GM12872 (cell line): Measurements from ENCODE around the gene BTRC.

Experiments
- TF ChIP-seq, protein P1 (sequence below): IDR thresholded peaks from 3 replicates; pipeline ENCODE4 v1.5.1; 2011; ENCODE audit warnings: low read depth, mild to moderate bottlenecking, low read length, moderate library complexity; ENCODE audit not compliant: insufficient read depth

BTRC gene

DNA sequence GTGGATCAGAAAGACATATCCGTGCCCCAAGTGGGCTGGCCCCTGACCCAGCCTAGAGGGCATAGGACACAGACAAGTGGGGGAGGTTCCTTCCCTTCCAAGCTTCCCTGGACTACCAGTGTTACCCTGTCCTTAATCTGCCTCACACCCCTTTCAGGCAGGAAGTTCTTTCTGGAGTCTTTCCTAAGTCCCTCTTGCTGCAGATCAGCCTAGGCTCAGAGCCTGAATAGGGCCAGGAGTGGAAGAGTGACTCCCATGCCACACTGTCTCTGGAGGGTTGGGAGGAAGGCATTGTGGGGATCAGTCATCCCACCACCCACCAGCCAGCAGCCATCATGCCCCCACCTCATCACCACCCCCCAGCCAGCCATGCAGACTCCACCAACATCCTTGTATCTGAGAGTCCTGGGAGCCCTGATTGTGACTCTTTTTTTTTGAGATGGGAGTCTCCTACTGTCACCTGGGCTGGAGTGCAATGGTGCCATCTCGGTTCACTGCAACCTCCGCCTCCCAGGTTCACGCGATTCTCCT, 211.5 kb downstream of the BTRC start:
- TF ChIP-seq, protein P1, sequence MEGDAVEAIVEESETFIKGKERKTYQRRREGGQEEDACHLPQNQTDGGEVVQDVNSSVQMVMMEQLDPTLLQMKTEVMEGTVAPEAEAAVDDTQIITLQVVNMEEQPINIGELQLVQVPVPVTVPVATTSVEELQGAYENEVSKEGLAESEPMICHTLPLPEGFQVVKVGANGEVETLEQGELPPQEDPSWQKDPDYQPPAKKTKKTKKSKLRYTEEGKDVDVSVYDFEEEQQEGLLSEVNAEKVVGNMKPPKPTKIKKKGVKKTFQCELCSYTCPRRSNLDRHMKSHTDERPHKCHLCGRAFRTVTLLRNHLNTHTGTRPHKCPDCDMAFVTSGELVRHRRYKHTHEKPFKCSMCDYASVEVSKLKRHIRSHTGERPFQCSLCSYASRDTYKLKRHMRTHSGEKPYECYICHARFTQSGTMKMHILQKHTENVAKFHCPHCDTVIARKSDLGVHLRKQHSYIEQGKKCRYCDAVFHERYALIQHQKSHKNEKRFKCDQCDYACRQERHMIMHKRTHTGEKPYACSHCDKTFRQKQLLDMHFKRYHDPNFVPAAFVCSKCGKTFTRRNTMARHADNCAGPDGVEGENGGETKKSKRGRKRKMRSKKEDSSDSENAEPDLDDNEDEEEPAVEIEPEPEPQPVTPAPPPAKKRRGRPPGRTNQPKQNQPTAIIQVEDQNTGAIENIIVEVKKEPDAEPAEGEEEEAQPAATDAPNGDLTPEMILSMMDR: no peak

GRCh38 chr10:101565936-101566332, 212.0 kb downstream of the BTRC start:
- TF ChIP-seq, protein P1: no peak

DNA sequence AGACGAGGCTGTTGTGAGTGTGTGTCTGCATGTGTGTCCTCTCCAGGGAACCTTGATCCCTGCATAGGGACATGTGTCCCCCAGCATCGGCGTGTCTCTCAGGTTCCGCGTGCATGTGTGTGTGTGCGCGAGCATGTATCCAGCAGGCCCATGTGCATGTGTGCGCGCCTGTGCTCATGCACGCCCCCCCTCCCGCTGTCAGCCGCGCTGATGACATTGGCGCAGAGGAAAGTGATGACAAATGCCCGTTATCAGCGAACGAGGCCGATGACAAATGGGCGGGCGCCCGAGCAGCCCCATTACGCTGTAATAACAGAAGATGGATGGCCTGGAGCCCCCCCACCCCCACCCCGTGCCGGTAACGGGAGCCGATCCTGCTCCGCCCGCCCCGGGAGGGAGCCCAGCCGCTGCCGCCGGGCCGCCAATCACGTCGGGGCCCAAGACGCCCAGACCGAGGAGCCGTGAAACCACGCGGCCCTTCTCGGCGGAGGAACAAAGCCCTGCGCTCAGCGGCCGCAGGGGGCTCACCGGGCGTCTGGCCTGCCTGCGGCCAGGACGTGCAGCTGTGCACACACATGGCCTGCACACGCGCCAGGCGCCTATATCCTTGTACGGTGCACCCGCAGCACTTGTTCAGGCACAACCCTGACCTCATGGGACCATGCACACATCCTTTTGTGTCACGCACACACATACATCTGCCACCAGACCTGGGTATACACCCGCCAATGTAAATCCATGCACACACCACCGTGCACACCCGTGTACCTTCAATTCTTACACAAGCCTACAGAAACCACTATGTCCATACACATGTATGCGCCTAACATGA, 212.6 kb downstream of the BTRC start:
- TF ChIP-seq, protein P1: peak; percentile 2; the same call in 1 of the 3 replicates

DNA sequence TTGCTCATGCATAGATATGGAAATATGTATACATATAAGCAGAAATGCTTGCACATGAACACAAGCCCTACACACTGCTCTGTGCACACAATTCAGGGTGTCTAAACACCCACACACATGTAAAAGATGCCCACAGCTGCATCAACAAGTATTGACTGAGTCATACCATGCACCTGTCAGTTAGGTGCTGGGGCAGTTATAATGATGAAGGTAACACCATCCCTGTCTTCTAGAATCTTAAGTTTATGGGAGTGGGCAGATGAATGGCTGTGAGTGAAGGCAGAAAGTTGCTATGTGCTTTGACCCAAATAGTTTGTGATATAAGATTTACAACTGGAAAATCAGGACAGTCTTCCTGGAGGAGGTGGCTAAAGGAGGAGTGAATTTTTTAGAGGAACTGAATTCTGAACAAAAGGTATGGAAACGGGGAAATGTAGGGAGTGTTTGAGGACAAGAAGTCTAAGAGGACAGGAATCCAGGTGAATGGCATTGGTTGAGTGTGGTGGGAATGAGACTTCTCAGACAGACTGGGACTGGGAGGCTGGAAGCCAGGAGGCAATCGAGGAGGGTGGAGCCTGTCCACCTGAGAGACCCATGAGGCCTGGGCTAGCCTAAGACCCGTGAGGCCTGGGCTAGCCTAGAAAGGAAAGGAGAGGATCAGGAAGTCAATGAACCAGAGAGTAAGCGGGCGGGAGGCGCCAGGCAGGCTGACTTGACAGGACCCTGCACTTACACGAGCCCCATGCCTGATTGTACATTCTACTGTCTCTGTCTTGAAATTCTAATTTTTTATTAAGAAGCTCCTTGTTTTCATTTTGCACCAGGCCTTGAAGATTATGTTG, 213.4 kb downstream of the BTRC start:
- TF ChIP-seq, protein P1: no peak

GRCh38 chr10:101568054-101568745, 214.2 kb downstream of the BTRC start:
- TF ChIP-seq, protein P1: no peak

GRCh38 chr10:101569323-101569621, 215.3 kb downstream of the BTRC start:
- TF ChIP-seq, protein P1: no peak
